SU-DHL-6 (cell line): ENCODE results near the gene COPS9.
A peak's percentile ranks its signal among the peaks of the same experiment; 100 is the strongest.

ENCODE experiments used
- H2AFZ ChIP-seq: fragments of 200-600 bp; sonication (generic); 2 replicates; pipeline ENCODE4 v1.6.1; 2014; ENCODE audit warnings: low read depth, mild to moderate bottlenecking, moderate library complexity, mixed read lengths, antibody characterized with exemption, low read length; ENCODE audit not compliant: severe bottlenecking
- H3F3A ChIP-seq: fragments of 200-600 bp; shearing (Covaris generic); 2 replicates; pipeline ENCODE4 v1.6.0; 2016; ENCODE audit warnings: antibody characterized with exemption, mild to moderate bottlenecking; ENCODE audit not compliant: insufficient read depth
- H3K27ac ChIP-seq: fragments of 200-600 bp; sonication (generic); 2 replicates; pipeline ENCODE4 v1.5.1; 2016; ENCODE audit warnings: low read depth, mild to moderate bottlenecking, low read length, moderate library complexity, mixed read lengths
- H3K27me3 ChIP-seq: fragments of 200-600 bp; sonication (generic), shearing (Covaris generic); 2 replicates; pipeline ENCODE4 v1.6.0; 2014; ENCODE audit warnings: mild to moderate bottlenecking, low read length
- H3K36me3 ChIP-seq: fragments of 200-600 bp; sonication (generic); 2 replicates; pipeline ENCODE4 v1.6.1; 2014; ENCODE audit warnings: mild to moderate bottlenecking, low read length, mixed read lengths
- H3K4me2 ChIP-seq: fragments of 300-600, 200-600 bp; shearing (Covaris generic), sonication (generic); 2 replicates; pipeline ENCODE4 v1.6.0; 2014; ENCODE audit warnings: low read length, low read depth, mild to moderate bottlenecking; ENCODE audit not compliant: poor library complexity, severe bottlenecking
- H3K4me3 ChIP-seq: fragments of 200-600 bp; sonication (generic); 2 replicates; pipeline ENCODE4 v1.5.1; 2014; ENCODE audit warnings: antibody characterized with exemption, low read length, mild to moderate bottlenecking, mixed read lengths; ENCODE audit not compliant: insufficient read depth, poor library complexity, severe bottlenecking
- H3K79me2 ChIP-seq: fragments of 200-600 bp; sonication (generic); 2 replicates; pipeline ENCODE4 v1.6.1; 2014; ENCODE audit warnings: mild to moderate bottlenecking, low read length, moderate library complexity; ENCODE audit not compliant: insufficient read depth
- H3K9ac ChIP-seq: fragments of 200-600 bp; sonication (generic); 2 replicates; pipeline ENCODE4 v1.7.0; 2014; ENCODE audit warnings: mild to moderate bottlenecking, low read length
- H3K9me2 ChIP-seq: fragments of 200-600 bp; sonication (generic); replicated peaks from 2 replicates; pipeline ENCODE4 v1.6.1; 2014; ENCODE audit warnings: low read length; ENCODE audit not compliant: insufficient read depth
- H3K9me3 ChIP-seq: fragments of 200-600 bp; sonication (generic); 2 replicates; pipeline ENCODE4 v1.6.1; 2014; ENCODE audit warnings: low read length, mixed read lengths; ENCODE audit not compliant: insufficient read depth
- H4K20me1 ChIP-seq: fragments of 200-600 bp; sonication (generic); 2 replicates; pipeline ENCODE4 v1.6.1; 2014; ENCODE audit warnings: low read depth, mild to moderate bottlenecking, antibody characterized with exemption, low read length, moderate library complexity, mixed read lengths
- EZH2phosphoT487 ChIP-seq: fragments of 200-600 bp; sonication (generic), shearing (Covaris generic); conservative IDR thresholded peaks from 2 replicates; pipeline ENCODE4 v1.6.1; 2018; ENCODE audit warnings: mild to moderate bottlenecking, antibody characterized with exemption, low read length, moderate library complexity, mixed read lengths
- TF ChIP-seq, protein P1 (sequence below): fragments of 200-600 bp; sonication (generic); IDR thresholded peaks from one replicate; pipeline ENCODE4 v1.5.1; 2017; ENCODE audit warnings: antibody characterized with exemption, mild to moderate bottlenecking, low read length, moderate library complexity; ENCODE audit not compliant: insufficient read depth, poor library complexity, severe bottlenecking

The COPS9 gene

DNA sequence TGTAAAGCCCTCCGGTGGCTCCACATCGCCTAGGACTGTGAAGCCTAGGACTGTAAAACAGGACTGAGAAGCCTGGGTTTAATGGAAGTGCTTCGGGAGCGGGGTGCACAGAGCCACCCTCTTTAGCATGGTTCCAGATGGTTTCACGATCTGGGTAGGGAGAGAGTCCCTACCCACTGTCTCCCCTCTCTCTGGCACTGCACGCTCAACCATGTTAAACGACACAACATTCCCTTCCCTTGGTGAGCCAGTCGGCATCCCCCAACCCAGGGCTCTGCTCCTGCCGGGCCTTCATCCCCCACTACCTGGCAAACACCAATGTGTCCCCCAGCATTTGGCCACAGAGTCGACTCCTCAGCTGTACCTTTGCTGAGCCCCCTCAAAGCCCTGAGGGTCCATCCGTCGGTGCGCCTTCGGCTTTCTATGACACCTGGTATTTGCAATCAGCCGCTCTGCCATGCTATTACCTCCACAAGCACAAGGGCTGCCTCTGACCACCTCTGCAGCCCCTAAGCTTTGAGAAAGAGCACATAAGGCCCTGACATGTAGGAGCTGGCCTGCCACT lies 1.1 kb downstream of the COPS9 start:
- Histone ChIP-seq H3K9me2 (no peaks in the 10 kb centered on the region), H3K79me2 (peaks cover 19% of the 10 kb centered on the region), H3K27me3 (no peaks in the 10 kb centered on the region), H3K27ac (no peak overlapping the region), H3K9me3 (no peaks in the 10 kb centered on the region), H3K4me2 (peak overlapping the region; percentile 90), H3K4me3 (peak overlapping the region; percentile 97), H4K20me1 (no peaks in the 10 kb centered on the region), H3K9ac (peak overlapping the region; percentile 93), H3F3A (no peaks in the 10 kb centered on the region), H2AFZ (no peak overlapping the region), H3K36me3 (no peaks in the 10 kb centered on the region)
- TF ChIP-seq, protein P1, sequence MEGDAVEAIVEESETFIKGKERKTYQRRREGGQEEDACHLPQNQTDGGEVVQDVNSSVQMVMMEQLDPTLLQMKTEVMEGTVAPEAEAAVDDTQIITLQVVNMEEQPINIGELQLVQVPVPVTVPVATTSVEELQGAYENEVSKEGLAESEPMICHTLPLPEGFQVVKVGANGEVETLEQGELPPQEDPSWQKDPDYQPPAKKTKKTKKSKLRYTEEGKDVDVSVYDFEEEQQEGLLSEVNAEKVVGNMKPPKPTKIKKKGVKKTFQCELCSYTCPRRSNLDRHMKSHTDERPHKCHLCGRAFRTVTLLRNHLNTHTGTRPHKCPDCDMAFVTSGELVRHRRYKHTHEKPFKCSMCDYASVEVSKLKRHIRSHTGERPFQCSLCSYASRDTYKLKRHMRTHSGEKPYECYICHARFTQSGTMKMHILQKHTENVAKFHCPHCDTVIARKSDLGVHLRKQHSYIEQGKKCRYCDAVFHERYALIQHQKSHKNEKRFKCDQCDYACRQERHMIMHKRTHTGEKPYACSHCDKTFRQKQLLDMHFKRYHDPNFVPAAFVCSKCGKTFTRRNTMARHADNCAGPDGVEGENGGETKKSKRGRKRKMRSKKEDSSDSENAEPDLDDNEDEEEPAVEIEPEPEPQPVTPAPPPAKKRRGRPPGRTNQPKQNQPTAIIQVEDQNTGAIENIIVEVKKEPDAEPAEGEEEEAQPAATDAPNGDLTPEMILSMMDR = no peak
- TF ChIP-seq EZH2phosphoT487 = no peak

DNA sequence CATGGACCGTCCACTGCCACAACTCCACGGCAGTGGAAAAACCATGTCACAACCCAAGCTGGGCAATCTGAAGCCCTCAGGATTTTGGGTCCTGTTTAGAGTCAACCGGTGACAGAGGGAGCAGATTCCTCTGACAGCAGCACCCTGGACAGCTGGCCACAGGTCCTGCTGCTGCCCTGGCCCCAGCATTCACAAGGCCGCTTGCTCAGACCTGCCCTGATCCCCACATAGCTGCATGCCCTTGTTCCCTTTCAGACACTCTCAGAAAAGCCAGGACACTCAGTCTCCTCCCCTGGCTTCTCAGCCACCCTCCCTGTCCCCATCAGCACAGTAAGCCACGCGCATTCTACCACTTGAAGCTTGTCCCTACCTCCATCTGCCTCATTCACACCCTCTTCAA lies 1.6 kb downstream of the COPS9 start:
- H3K9me2 ChIP-seq = no peaks in the 10 kb centered on the region
- H3K4me2 ChIP-seq = peak overlapping the region; percentile 90
- TF ChIP-seq EZH2phosphoT487 = no peak
- TF ChIP-seq, protein P1 = no peak
- peaks cover 19% of the 10 kb centered on the region for H3K79me2 ChIP-seq
- H3K4me3 ChIP-seq = no peak overlapping the region
- H3K27ac ChIP-seq = no peak overlapping the region
- H3K27me3 ChIP-seq = no peaks in the 10 kb centered on the region
- H2AFZ ChIP-seq = no peak overlapping the region
- H3F3A ChIP-seq = no peaks in the 10 kb centered on the region
- no peaks in the 10 kb centered on the region for H3K9me3 ChIP-seq
- no peaks in the 10 kb centered on the region for H4K20me1 ChIP-seq
- no peaks in the 10 kb centered on the region for H3K36me3 ChIP-seq
- 0 out of 2 replicates have a peak overlapping the region, but pooled peaks have one; percentile 93 for H3K9ac ChIP-seq

DNA sequence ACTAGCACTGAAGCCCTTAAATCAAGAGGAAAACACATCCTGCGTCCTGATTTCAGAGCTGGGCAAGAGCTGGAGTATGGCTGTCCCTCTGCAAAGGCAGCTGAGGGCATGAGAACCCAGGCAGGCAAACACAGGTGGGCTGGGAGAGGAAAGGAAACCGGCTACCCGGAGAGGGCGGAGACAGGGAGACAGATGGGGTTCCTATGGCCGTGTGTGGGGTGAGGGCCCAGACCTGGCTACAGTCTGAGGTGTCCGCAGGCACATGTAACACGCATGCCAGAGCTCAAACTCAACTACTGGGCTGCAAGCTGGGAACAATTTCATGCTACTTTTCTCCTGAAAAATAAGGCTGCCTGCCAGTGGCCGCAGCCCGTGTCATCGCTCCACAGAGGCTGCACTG lies 2.7 kb downstream of the COPS9 start:
- no peaks in the 10 kb centered on the region for H3K9me3 ChIP-seq
- H3K36me3 ChIP-seq = no peaks in the 10 kb centered on the region
- no peaks in the 10 kb centered on the region for H3F3A ChIP-seq
- no peak overlapping the region for H3K9ac ChIP-seq
- TF ChIP-seq, protein P1 = no peak
- TF ChIP-seq EZH2phosphoT487 = no peak
- H3K4me2 ChIP-seq = no peak overlapping the region
- no peak overlapping the region for H2AFZ ChIP-seq
- peaks cover 19% of the 10 kb centered on the region for H3K79me2 ChIP-seq
- H4K20me1 ChIP-seq = no peaks in the 10 kb centered on the region
- no peak overlapping the region for H3K4me3 ChIP-seq
- no peaks in the 10 kb centered on the region for H3K9me2 ChIP-seq
- no peak overlapping the region for H3K27ac ChIP-seq
- H3K27me3 ChIP-seq = no peaks in the 10 kb centered on the region
